GM18873 (cell line): ENCODE measurements around the gene ATP6V0E2.
"Not testable (repeated sequence)": the region's sequence is repeated elsewhere in the genome, so short reads cannot be mapped to it uniquely, and the experiment has no call there.

Source experiments
- ATAC-seq: cut with Tn5 transposase; IDR thresholded peaks from one replicate; pipeline ENCODE4 v1.9.1; 2021; ENCODE audit warnings: mild to moderate bottlenecking, moderate library complexity, moderate number of reproducible peaks; ENCODE audit not compliant: unreplicated experiment, low FRiP score

The ATP6V0E2 gene

GRCh38 chr7:149910219-149910618 is 36.5 kb downstream of the ATP6V0E2 start:
- not testable (repeated sequence) for ATAC-seq

DNA sequence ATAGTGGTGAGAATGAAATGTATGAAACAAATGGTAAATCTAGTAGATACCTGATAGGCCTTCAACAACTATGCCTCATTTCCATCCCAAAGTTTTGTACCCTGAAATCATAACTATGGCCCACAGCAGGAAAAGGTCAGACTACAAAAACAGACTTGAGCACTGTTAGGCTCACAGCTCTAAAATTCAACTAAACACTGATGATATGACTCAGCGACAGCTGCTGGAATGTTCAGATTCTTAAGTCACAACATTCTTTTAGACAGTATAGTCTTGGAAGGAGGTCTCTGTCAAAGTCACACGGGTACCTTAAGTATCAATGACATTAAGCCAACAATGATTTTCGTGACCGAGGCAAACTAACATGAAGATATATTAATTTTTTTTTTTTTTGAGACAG is 38.4 kb downstream of the ATP6V0E2 start:
- ATAC-seq, result not testable (repeated sequence)

GRCh38 chr7:149926414-149926813 is 52.6 kb downstream of the ATP6V0E2 start:
- not testable (repeated sequence) for ATAC-seq
